Neural crest cell (in vitro differentiated cells): ENCODE measurements around the gene ADRA2B. TPM values are rescaled to one million over a fixed set of nuclear protein-coding genes. Genes with fewer than 3 reads are reported as not detected.

Source experiments
- DNase-seq: peaks from one replicate; pipeline ENCODE4 v3.0.0; 2021; ENCODE audit warnings: low read depth, mixed read lengths, low spot score
- H3K27ac Mint-ChIP-seq: one replicate; pipeline ENCODE4 v1.8.0; 2021; ENCODE audit warnings: mild to moderate bottlenecking, mixed read lengths; ENCODE audit not compliant: unreplicated experiment
- H3K27me3 Mint-ChIP-seq: 2 replicates; pipeline ENCODE4 v1.8.0; 2021; ENCODE audit warnings: low read depth, mild to moderate bottlenecking, mixed read lengths
- H3K36me3 Mint-ChIP-seq: 2 replicates; pipeline ENCODE4 v1.8.0; 2021; ENCODE audit warnings: low read depth, mild to moderate bottlenecking, mixed read lengths
- H3K4me1 Mint-ChIP-seq: 2 replicates; pipeline ENCODE4 v1.8.0; 2021; ENCODE audit warnings: mixed read lengths
- H3K4me3 Mint-ChIP-seq: one replicate; pipeline ENCODE4 v1.8.0; 2021; ENCODE audit warnings: mild to moderate bottlenecking, mixed read lengths
- H3K9me3 Mint-ChIP-seq: 2 replicates; pipeline ENCODE4 v1.8.0; 2021; ENCODE audit warnings: mixed read lengths
- total RNA-seq: library from RNA; stranded (reverse); gene quantifications from 2 replicates; pipeline ENCODE4 v1.2.1, GENCODE V29; 2021
- TF ChIP-seq, protein P1 (sequence below): fragments of 200-600 bp; sonication (generic); conservative IDR thresholded peaks from 2 replicates; pipeline ENCODE4 v1.5.0; 2021; ENCODE audit warnings: antibody characterized with exemption, mild to moderate bottlenecking

The ADRA2B gene
- total RNA-seq, 1 donor from 2014 or later = 0.79 TPM

DNA sequence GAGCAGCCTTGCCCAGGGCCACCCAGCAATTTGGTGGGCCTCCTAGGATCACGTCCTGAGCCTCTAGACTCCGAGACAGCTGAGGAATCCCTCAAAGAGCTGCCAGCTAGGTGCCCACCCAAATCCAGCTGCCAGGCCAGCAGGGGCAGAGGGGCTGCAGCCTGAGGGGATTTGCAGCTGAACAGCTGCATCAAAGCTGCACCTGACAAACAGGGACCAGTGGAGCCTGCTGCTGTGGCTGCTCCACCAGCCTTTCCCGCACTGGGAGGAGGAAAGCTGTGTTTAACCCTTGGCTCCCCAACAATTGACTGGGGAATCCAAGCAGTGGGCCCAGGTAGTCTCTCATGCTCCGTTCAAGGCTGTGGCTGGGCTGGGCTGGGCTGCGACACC is 8.2 kb downstream of the ADRA2B start:
- DNase-seq = no peak
- Mint-ChIP-seq H3K4me3 (peak overlapping the region; percentile 38), H3K27ac (no peak overlapping the region)

DNA sequence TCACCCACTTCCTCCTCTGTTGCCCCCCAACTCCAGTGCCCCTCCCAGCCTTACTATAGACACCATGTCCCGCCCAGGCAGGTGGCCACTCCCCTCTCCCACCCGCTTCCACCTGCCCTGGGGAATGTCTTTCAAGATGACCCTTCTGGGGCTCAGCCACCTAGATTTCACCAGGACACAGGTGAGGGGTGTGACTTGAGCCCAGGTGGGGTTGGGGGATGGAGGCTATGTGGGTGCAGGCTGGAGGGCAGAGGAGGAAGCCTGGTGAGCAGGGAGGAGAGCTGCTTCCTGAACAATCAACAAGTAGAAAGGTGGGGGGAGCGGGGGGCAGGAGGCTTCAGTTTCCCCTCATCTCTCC is 8.7 kb downstream of the ADRA2B start:
- Mint-ChIP-seq H3K4me1 (peaks cover 24% of the 10 kb centered on the region), H3K9me3 (peaks cover 4% of the 10 kb centered on the region), H3K4me3 (no peak overlapping the region), H3K36me3 (no peaks in the 10 kb centered on the region), H3K27ac (no peak overlapping the region), H3K27me3 (no peaks in the 10 kb centered on the region)
- DNase-seq = no peak
- TF ChIP-seq, protein P1, sequence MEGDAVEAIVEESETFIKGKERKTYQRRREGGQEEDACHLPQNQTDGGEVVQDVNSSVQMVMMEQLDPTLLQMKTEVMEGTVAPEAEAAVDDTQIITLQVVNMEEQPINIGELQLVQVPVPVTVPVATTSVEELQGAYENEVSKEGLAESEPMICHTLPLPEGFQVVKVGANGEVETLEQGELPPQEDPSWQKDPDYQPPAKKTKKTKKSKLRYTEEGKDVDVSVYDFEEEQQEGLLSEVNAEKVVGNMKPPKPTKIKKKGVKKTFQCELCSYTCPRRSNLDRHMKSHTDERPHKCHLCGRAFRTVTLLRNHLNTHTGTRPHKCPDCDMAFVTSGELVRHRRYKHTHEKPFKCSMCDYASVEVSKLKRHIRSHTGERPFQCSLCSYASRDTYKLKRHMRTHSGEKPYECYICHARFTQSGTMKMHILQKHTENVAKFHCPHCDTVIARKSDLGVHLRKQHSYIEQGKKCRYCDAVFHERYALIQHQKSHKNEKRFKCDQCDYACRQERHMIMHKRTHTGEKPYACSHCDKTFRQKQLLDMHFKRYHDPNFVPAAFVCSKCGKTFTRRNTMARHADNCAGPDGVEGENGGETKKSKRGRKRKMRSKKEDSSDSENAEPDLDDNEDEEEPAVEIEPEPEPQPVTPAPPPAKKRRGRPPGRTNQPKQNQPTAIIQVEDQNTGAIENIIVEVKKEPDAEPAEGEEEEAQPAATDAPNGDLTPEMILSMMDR = no peak

More for the DNA sequence above, 8.2 kb downstream of the ADRA2B start:
- TF ChIP-seq, protein P1 = no peak
- H3K9me3 Mint-ChIP-seq = peaks cover 4% of the 10 kb centered on the region
- H3K27me3 Mint-ChIP-seq = no peaks in the 10 kb centered on the region
- H3K4me1 Mint-ChIP-seq = peaks cover 24% of the 10 kb centered on the region
- H3K36me3 Mint-ChIP-seq = no peaks in the 10 kb centered on the region

DNA sequence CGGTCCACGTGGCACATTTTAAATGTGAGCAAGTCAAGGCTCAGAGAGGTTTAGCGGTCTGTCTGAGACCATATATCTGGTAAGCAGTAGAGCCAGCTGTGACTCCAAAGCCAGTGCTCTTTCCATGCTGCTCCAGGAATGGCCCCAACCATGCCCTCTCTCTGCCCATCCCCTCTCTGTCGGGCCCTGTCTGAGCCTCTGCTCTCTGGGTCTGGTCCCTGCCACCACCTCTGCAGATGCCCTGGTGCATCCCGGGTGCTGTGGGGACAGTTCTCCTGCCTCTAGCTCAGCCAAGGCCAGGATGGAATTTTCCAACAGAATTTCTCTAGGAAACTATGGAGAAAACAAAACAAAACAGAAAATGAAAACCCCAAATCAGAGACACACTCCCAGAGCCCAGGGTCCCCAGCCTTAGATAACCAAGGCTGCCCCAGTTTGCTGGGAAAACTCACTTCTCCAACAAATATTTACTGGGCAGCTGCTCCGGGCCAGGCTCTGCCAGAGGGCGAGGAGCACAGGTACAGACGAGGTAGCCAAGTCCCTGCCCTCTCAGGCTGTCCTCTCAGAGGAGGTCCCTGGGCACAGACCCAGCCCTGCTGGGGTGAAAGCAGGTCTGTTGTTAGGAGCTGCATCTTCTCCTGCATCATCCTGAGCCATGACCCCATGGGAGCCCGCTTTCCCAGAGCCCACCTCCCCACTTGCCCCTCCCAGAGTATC is 9.2 kb downstream of the ADRA2B start:
- DNase-seq = no peak
- Mint-ChIP-seq H3K27me3 (no peaks in the 10 kb centered on the region), H3K4me3 (no peak overlapping the region), H3K9me3 (peaks cover 4% of the 10 kb centered on the region), H3K27ac (no peak overlapping the region), H3K36me3 (no peaks in the 10 kb centered on the region), H3K4me1 (peaks cover 24% of the 10 kb centered on the region)
- TF ChIP-seq, protein P1 = no peak

DNA sequence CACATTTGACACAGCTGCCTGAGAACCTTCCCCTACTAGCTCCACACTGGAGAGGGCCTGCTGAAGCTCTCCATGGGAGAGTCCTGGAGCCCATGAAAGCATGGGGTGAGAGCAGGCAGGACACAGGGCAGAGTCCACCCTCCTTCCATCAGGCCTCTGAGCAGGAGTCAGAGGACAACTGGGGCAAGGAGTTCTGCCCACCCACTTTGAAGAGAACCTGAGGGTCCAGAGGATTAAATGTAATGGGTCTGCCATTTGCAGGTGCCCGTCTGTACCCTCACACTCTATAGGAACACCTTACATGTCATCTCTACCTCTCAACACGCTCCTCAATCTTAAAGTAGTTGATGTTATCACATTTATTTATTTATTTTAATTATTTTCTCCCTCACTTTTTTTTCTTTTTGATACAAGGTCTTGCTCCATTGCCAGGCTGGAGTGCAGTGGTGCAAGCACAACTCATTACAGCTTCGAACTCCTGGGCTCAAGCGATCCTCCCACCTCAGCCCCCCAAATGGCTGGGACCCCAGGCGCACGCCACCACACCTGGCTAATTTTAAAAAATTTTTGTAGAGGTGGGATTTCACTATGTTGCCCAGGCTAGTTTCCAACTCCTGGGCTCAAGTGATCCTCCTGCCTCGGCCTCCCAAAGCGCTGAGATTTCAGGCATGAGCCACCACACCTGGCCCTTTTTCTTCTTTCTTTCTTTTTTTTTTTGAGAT is 10.2 kb downstream of the ADRA2B start:
- H3K36me3 Mint-ChIP-seq = no peaks in the 10 kb centered on the region
- H3K27ac Mint-ChIP-seq = no peak overlapping the region
- H3K4me3 Mint-ChIP-seq = no peak overlapping the region
- H3K9me3 Mint-ChIP-seq = peaks cover 4% of the 10 kb centered on the region
- TF ChIP-seq, protein P1 = no peak
- no peak for DNase-seq
- H3K27me3 Mint-ChIP-seq = no peaks in the 10 kb centered on the region
- peaks cover 24% of the 10 kb centered on the region for H3K4me1 Mint-ChIP-seq

DNA sequence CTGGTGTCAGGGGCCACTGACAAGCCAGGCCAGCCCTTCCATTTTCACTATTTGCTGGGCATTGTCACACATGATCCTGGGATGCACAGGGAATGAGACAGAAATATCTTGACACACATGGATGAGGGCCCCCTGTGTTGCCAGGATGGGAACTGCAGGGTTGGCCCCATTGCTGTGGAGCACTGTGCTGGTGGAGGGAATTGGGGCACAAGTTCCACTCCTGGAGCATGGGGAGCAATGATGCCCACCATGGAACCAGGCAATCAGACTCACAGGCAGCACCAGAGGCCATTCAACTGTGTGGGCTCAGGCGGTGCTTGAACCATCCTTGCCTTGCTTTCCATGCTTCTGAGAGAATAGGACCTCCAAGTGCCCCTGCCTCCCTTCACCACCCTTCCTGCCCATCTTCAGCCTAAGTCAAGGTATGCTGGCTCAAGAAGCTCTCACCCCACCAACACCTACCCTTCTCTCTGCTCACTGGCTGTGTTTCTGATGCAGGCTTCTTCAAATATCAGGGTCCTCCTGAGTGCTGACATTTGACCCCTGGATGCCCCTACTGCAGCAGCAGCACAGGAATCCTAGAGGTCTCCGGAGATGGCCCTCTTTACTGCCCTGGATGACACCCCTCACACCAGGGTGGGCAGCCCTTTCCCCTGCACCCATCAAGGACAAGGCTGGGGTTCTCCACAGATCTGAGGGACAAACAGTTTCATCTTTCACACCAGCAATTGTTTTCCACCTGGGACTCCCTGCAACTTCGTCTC is 11.0 kb downstream of the ADRA2B start:
- Mint-ChIP-seq H3K4me3 (no peak overlapping the region), H3K27ac (no peak overlapping the region), H3K27me3 (no peaks in the 10 kb centered on the region), H3K9me3 (peaks cover 4% of the 10 kb centered on the region), H3K36me3 (no peaks in the 10 kb centered on the region), H3K4me1 (peaks cover 24% of the 10 kb centered on the region)
- TF ChIP-seq, protein P1 = no peak
- DNase-seq = no peak
